ENCODE measurements around the gene MCHR1.

The MCHR1 gene, protein sequence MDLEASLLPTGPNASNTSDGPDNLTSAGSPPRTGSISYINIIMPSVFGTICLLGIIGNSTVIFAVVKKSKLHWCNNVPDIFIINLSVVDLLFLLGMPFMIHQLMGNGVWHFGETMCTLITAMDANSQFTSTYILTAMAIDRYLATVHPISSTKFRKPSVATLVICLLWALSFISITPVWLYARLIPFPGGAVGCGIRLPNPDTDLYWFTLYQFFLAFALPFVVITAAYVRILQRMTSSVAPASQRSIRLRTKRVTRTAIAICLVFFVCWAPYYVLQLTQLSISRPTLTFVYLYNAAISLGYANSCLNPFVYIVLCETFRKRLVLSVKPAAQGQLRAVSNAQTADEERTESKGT

DNA sequence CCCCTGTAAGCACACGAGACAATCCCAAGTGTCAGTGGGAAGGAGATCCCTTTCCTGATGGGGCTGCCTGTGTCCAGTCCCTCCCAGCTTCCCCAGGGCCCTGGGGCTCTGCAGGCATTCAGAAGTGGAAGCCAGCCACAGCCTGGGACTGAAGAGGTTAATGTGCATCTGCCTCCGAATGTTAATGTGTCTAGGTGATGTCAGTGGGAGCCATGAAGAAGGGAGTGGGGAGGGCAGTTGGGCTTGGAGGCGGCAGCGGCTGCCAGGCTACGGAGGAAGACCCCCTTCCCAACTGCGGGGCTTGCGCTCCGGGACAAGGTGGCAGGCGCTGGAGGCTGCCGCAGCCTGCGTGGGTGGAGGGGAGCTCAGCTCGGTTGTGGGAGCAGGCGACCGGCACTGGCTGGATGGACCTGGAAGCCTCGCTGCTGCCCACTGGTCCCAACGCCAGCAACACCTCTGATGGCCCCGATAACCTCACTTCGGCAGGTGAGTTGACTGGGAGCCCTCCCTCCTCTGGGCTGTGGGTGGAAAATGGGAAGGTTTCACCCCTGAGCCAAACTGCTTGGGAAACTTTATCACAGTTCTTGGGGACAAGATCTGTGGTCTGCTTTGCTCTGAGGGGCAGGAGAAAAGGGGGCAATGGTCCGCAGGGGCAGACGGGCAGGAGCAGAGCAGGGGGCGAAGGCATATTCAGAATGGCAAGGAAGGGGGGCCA, at the start of gene MCHR1:
MCHR1 (plus strand) TSS at position 236 of the 715 bp plus-strand sequence; CDS start at position 405, 169 bp downstream.
- peak in 8 of 51 donors; percentile 6 to 32 (median 18) for DNase-seq

DNA sequence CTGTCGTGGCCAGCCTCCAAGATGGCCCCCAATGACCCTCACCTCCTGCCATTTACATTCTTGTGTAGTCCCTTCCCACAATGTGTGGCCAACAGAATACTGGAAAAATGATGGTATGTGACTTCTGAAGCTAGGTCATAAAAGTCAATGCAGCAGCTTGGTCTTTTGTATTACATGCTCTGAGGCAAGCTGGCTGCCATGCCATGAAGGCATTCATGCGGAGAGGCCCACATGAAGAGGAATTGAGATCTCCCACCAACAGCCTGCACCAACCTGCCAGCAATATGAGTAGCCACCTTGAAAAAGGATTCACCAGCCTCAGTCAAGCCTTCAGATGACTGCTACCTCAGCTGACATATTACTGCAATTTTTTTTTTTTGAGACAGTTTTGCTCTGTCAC, 47.4 kb upstream of the MCHR1 start:
- DNase-seq = no peak

DNA sequence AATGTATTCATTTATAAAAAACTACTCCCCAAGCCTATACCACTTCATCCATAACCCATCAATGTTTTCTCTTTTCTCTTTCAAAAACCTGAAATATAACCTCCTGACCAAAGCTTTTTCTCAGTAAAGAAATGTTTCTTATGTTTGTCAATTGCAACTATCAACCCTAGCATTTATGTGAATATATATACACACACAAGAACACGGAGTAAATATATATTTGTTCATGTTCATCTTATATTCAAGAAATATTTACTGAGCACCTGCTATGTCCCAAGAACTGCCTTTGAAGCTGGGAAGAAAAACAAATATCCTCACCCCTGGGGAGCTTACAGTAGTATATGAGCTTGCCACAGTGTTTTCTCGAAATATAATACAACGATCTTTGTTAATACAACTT, 46.2 kb upstream of the MCHR1 start:
- no peak for DNase-seq

DNA sequence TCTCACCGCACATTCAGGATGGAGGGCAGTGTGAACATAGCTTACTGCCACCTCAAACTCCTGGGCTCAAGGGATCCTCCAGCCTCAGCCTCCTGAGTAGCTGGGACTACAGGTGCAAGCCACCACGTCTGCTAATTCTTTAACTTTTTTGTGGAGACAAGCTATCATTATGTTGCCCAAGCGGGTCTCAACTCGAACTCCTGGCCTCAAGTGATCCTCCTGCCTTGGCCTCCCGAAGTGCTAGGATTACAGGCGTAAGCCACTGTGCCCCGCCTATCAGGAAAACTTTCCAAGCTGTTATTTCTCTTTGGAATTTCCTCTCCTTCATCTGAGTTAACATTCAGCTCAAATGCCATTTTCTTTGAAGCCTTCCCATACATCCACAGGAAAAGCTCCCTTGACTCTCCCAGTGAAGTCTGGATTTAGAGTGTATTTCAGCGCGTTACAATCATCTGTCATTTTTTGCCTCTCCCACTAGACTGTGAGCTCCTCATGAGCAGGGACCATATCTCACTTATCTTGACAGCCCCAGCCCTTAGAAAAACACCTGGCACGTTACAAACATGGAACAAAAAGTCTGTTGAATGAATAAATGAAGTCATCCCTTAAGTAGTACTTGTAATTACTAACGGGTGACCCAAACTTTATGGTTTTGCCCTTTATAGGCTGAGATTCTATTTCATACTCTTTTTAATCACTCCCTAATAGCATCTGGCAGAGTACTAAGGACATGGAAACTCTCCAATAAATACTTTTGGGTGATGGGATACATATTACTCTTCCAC, 45.0 kb upstream of the MCHR1 start:
- no peak for DNase-seq

DNA sequence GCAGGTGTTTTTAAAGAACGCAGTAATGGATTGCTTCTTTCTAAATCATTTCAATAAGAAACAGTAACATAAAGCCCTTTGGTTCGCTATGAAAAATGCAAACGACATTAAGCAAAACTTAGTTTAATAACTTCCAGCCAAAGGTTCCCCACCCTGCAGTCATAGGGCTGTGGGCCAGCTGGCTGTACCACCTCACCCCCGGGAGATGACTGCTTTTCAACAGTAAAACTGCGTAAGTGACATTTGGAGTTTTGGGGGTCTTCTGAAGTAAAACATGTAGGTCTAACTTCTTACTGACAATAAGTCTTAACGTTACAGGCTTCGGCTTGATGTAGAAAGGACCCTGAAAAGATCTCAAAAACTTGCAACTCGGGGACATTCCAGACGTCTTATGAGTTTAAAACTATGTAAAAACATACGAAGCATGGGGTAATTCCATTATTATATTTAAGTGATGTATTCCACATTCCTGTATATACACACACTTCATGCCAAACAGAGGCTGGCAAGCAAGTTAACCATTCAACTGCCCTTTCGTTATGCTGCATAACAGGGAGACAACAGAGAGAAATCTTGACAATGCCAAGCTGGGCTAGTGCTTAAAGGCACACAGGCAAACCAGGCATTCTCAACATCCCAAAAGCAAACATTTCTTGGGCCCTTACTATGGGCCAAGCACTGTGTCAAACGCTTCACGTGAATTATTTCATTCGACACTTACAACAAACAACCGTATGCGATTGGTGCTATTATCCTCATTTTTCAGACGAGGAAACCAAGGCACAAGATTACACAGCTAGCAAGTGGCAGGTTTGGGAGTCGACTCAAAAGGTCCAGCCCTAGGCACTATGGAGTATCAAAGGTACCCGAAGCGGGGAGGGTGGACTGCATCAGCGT, 44.0 kb upstream of the MCHR1 start:
- peak in 1 of 51 donors; percentile 4 for DNase-seq

DNA sequence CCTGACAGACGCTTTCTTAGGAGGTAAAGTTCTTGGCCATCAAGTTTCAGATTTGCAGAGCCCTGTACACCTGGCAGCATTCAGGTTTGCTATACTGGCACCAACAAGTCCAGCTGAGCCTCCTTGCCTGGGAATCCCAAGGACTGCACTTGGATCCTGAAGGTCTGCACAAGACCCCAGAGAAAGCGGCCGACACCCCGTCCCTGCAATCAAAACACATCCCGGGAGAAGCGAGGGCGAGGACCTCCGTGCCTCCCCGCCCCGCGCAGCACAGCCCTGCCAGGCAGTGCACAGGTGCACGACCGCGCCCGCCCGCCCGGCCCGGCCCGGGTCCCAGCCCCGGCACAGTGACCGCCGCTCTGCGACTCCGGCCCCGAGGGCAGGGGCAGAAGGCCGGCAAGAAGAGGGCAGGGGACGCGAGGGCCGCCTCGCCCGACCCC, 43.3 kb upstream of the MCHR1 start:
- DNase-seq = peak in 6 of 51 donors; percentile 36 to 53 (median 45)

DNA sequence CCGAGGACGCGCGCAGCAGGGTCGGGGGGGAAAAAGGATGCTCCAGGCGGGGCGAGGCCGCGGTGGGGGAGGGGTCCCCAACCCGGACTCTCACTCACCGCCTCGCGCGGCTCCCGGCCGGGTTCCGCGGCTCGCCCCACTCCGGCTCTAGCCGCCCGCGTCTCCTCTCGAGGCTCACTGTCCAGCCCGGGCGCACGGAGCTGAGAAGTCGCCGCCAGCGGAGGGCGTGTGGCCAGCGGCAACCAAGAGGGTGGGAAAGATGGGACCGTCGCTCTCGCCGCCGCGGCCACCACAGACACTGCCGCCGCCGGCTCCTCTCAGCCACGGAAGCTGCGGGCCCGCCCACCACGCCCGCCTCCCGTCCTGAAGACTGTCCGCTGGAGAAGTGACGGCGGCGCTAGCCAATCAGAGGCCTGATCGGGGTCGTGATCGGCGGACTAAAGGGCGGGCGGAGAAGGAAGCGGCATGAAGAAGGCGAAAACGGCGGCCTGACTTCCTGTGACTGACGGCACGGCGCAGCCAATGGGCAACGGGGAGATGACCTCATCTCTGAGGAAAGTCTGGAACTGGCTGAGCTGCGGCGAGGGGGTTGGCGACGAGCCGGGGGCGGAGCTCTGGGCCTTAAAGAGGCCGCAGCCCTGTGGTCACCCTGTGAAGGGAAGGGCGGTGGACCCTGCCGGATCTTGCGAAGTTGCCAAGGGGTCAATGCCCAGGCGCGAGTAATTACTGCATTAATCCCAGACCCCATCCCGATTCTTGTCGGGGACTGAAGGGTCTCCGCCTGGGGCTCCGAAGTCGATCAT, 42.7 kb upstream of the MCHR1 start, which contains the start of gene MRTFA:
MRTFA (minus strand) TSS at position 340 of the 803 bp plus-strand sequence.
- peak; percentile 91 to 100 (median 100) for DNase-seq

DNA sequence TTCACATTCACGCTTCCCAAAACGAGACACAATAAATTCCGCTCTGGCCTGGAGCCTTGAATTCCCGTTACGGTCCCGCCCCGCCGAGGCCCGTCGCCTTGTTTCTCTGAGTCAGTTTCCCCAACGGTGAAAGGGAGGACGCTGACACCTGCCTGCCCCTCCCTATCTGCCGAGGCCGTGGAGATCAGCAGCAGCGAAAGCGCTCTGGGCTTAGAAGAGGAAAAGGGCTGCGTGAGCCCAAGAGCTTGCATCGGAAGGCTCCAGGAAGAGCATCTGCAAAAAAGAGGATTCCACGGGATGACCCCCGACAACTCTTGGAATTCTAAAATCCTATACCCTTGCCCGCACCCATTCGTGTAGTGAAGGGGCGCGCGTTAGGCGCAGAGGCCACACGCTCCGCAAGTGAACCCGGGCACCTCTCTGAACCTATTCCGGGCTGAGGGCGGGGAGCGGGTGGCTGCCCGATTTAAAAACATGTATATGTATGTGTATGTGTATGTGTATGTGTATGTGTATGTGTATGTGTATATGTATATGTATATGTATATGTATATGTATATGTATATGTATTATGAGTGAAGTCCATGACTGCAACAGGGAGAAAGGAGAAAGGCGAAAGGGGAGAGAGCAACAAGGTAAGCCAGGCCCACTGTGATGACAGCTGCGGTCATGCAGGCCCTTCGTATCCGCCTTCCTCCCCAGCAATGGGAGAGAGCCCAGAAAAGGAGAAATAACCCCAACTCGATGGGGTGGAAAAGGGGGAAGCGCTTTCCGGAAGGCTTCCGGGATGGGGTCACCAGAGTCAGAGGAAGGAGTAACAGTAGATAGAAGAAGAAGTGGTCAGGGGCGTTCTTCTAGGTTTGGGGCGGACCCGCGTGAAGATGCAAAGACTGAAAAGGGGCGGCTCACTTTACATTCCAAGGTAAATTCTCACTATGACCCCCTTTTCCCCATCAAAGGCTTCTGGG, 41.8 kb upstream of the MCHR1 start:
- peak in 18 of 51 donors; percentile 7 to 92 (median 43) for DNase-seq

DNA sequence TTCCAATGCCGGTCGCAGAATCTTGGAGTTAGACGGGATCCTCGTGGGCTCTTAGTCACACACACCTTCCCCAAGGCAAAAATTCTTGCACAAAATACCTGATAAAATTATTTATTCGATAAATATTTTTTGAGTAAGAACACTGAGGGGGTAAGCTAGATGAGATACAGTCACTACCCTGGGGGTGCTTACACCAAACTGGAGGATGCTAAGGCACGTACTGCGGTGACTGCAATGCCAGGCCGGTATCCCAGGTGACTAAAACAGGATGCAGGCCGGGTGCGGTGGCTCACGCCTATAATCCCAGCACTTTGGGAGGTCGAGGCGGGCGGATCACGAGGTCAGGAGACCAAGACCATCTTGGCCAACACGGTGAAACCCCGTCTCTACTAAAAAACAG, 41.0 kb upstream of the MCHR1 start:
- DNase-seq = no peak

DNA sequence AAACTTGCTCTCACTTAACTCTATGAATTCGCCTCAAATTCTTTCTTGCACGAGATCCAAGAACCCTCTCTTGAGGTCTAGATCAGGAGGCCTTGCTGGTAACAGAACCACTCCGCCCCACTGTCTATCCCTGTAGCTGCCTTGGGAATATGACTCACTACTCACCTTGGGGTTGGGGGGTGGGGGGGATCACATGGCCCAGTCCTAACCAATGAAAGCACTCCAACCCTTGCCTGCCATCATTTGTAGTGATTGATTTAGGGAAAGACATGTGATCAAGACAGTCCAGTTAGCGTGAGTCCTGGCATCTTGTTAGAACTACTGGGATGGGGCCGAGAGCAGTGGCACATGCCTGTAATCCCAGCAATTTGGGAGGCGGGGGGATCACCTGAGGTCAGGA, 38.0 kb upstream of the MCHR1 start:
- no peak for DNase-seq

DNA sequence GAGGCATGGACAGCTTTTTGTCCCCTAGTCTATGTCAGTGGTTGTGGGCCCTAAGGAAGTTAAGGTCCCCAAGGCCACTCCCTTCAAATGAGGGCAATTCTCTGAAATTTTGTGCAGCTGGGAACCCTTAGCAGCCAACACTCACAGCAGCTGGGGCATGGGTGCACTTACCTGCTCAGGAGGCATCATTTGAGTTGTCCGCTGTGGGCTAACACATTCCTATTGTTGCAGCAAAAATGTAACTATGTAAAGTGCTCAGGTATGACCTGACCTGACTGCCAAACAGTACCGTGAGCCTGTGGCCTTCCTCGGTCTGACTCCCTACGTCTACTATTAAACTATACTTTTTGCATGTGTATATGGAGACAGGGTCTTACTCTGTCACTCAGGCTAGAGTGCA, 37.0 kb upstream of the MCHR1 start:
- DNase-seq = no peak

DNA sequence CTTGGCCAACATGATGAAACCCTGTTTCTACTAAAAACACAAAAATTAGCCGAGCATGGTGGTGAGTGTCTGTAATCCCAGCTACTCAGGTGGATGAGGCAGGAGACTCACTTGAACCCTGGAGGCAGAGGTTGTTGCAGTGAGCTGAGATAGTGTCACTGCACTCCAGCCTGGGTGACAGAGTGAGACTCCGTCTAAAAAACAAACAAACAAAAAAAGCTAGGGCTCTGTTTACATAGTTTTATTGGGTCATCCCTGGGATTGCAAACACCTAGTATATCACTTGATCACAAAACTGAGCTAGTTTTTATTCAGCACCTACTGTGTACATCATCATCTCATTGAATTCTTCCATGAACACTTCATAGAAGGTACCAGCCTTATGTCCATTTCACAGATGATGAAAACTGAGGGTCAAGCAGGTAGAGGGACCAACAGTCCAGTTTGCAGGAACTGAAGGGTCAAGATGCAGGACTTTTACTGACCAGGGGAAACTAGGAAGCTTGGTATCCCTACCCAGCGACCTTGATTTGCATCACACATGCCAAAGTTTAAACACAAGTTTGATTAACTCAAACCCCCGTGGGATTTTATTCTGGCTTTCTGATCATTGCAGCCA, 33.6 kb upstream of the MCHR1 start:
- DNase-seq = no peak

DNA sequence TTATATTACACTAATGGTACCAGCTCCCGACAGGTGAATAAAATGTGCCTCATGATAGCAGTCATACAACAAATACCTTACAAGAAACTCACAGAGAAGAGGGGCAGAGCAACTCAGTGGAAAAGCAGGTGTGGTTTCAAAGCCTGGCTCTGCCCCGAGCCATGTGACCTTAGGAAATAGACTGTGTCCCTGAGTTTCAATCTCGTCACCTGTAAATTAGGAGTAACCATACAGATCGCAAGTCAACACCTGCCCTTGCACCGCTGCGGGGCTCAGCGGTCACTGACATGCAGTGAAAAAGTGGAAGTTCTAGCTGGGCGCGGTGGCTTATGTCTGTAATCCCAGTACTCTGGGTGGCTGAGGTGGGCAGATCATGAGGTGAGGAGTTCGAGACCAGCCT, 30.9 kb upstream of the MCHR1 start:
- DNase-seq = no peak

DNA sequence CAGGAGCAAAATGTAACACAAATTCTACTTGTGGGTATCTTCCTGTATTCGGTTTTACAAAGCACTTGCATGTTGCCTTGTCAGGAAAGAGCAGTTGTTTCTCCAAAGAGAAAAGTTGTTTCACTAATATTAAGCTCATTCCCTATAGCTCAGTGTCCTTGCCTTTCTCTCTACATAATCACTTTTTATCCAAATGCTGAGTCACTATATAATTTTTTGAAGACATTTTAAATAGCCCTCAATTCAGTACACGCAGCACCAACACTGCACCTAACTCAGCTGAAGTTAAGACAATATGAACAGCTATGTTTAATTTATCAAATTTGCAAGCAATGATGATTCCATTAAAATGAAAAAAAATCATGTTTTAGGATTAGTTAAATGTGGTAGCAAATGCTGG, 28.2 kb upstream of the MCHR1 start:
- no peak for DNase-seq

DNA sequence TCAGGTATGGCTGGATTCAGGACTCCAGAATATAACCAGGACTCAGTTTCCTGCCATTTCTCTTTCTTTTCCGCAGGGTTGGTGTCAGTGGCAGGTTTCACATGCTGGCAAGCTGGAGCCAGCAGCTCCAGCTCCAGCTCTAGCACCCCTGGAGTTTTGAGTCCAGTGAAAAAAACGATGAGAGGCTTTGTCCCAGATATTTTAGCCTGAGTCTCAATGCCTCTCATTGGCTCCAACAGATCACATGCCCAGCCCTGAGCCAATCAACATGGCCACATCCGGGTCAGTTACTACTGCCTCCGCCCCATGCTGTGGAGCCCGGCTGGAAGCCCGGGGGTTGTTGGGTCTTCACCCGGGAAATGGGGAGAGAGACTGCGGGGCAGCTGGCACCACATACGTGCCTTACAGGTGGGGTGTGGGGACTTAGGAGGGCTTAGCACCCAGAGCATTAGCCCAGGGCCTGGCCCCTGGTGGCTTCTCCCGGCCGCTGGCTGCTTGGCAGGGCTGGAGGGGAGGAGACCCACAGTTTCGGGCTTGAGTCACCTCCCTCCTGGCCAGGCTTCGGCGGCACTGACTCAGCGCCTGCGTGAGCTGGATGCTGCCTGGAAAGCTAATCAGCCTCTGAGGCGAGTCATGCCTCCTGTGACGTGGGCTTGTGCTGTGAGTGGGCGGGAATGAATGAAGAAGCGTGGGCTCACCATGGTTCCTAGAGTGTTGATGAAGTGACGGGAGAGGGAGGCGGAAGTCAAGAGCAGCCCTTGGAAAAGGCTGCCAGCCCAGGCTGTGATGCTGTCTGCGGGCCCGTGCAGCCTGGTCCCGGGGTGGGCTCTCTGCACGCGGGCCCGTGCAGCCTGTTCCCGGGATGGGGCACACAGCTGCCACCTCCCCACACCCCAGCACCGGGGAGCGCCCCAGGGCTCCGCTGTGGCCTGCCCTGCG, 27.5 kb upstream of the MCHR1 start:
- peak; percentile 67 to 100 (median 95) for DNase-seq

DNA sequence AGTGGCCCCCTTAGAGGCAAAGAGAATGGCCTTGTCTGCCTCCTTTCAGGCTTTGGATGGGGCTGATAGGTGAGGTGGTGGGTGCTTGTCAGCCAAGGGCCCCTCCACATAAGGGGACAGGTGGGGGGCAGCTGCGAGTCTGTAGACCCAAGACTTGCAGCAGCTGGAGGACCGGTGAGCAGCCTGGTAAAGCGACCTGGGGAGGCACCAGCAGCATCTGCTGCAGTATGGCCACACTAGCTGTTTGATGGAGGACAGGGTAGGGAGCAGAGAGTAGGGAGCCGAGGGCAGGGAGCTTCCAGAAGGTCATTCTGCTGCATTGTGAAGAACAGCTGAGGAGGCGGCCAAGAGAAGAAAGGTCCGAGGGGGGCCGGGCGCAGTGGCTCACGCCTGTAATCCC, 25.9 kb upstream of the MCHR1 start:
- no peak for DNase-seq
